Calu3 (cell line): ENCODE data around the gene SLC44A5. TPM values are rescaled to one million over a fixed set of nuclear protein-coding genes. Genes with fewer than 3 reads are reported as not detected.
"Not testable (repeated sequence)": the region's sequence is repeated elsewhere in the genome, so short reads cannot be mapped to it uniquely, and the experiment has no call there.

Experiments
- BruUV-seq: library from RNA; stranded (reverse); fragments of 400-500 nt; replicated peaks from 2 replicates; lab custom pipeline; 2021; lab: Mats Ljungman, UMichigan
- CTCF ChIA-PET: fragments of 300-600 bp; sonication (Branson Sonifier 250); formaldehyde crosslinking; loops from one replicate; lab custom pipeline; 2022; ENCODE audit warnings: antibody characterized with exemption; lab: Charles Lee
- DNase-seq: peaks from one replicate; pipeline ENCODE4 v3.0.0; 2022
- H3K27ac Mint-ChIP-seq: one replicate; pipeline ENCODE4 v1.8.0; 2022; ENCODE audit warnings: mixed read lengths; ENCODE audit not compliant: unreplicated experiment
- H3K27me3 Mint-ChIP-seq: one replicate; pipeline ENCODE4 v1.8.0; 2022; ENCODE audit warnings: mixed read lengths; ENCODE audit not compliant: unreplicated experiment
- H3K36me3 Mint-ChIP-seq: one replicate; pipeline ENCODE4 v1.8.0; 2022; ENCODE audit warnings: mild to moderate bottlenecking, moderate library complexity, mixed read lengths; ENCODE audit not compliant: insufficient read depth, unreplicated experiment
- H3K4me1 Mint-ChIP-seq: one replicate; pipeline ENCODE4 v1.8.0; 2022; ENCODE audit warnings: mild to moderate bottlenecking, low read depth, mixed read lengths; ENCODE audit not compliant: unreplicated experiment
- H3K4me3 Mint-ChIP-seq: one replicate; pipeline ENCODE4 v1.8.0; 2022; ENCODE audit warnings: mild to moderate bottlenecking, low read depth, moderate library complexity, mixed read lengths; ENCODE audit not compliant: unreplicated experiment
- H3K9me3 Mint-ChIP-seq: one replicate; pipeline ENCODE4 v1.8.0; 2022; ENCODE audit warnings: low read depth, mixed read lengths; ENCODE audit not compliant: unreplicated experiment
- CTCF ChIP-seq: fragments of 200-600 bp; IDR thresholded peaks from one replicate; pipeline ENCODE4 v1.8.0; 2022; ENCODE audit warnings: antibody characterized with exemption; ENCODE audit not compliant: unreplicated experiment
- intact Hi-C: fragments of 100-400 bp; cut with micrococcal nuclease; formaldehyde crosslinking; loops from one replicate; pipeline ENCODE4 v1.10.0; 2022; ENCODE audit not compliant: unreplicated experiment
- total RNA-seq: library from RNA; stranded (reverse); gene quantifications from 2 replicates; pipeline ENCODE4 v1.2.3, GENCODE V29; 2022

Gene SLC44A5
- total RNA-seq, 1 experiment from 2014 or later, result 5.8 TPM

GRCh38 chr1:75602486-75602885 lies 8.4 kb downstream of the SLC44A5 start:
- H3K9me3 Mint-ChIP-seq, result peaks cover 4% of the 10 kb centered on the region
- H3K27ac Mint-ChIP-seq, result no peak overlapping the region
- H3K36me3 Mint-ChIP-seq, result no peaks in the 10 kb centered on the region
- no peaks in the 10 kb centered on the region for H3K27me3 Mint-ChIP-seq
- CTCF ChIA-PET, result no interaction called here
- no TSS peak for BruUV-seq
- DNase-seq, result no peak
- intact Hi-C loops, result no loop called here
- H3K4me3 Mint-ChIP-seq, result no peak overlapping the region
- no peak for TF ChIP-seq CTCF
- peaks cover 8% of the 10 kb centered on the region for H3K4me1 Mint-ChIP-seq

- no peak for TF ChIP-seq CTCF
- intact Hi-C loops, result no loop called here
- no TSS peak for BruUV-seq
- Mint-ChIP-seq H3K9me3 (no peaks in the 10 kb centered on the region), H3K36me3 (no peaks in the 10 kb centered on the region), H3K4me1 (no peaks in the 10 kb centered on the region), H3K27me3 (no peaks in the 10 kb centered on the region), H3K4me3 (no peak overlapping the region), H3K27ac (no peak overlapping the region)
- no peak for DNase-seq
- CTCF ChIA-PET, result no interaction called here
These were observed 10.1 kb downstream of the SLC44A5 start for GRCh38 chr1:75600781-75601180.

GRCh38 chr1:75594327-75594726 lies 16.6 kb downstream of the SLC44A5 start:
- no peak for TF ChIP-seq CTCF
- no TSS peak for BruUV-seq
- H3K9me3 Mint-ChIP-seq, result no peaks in the 10 kb centered on the region
- intact Hi-C loops, result no loop called here
- H3K27me3 Mint-ChIP-seq, result no peaks in the 10 kb centered on the region
- DNase-seq, result no peak
- CTCF ChIA-PET, result interaction anchor here (1.6 kb wide), 1 partner anchor 10 kb away, joined by 3 read pairs; no protein-coding TSS in a partner anchor
- H3K36me3 Mint-ChIP-seq, result no peaks in the 10 kb centered on the region
- H3K4me3 Mint-ChIP-seq, result no peak overlapping the region
- H3K4me1 Mint-ChIP-seq, result no peaks in the 10 kb centered on the region
- no peak overlapping the region for H3K27ac Mint-ChIP-seq

GRCh38 chr1:75593457-75593856 lies 17.5 kb downstream of the SLC44A5 start:
- DNase-seq, H3K9me3 Mint-ChIP-seq, H3K27me3 Mint-ChIP-seq, H3K36me3 Mint-ChIP-seq, CTCF ChIA-PET, BruUV-seq, intact Hi-C loops, H3K27ac Mint-ChIP-seq, H3K4me3 Mint-ChIP-seq, H3K4me1 Mint-ChIP-seq: not testable (repeated sequence)

GRCh38 chr1:75589637-75590036 lies 21.3 kb downstream of the SLC44A5 start:
- no peak for TF ChIP-seq CTCF
- no peak for DNase-seq
- no peak overlapping the region for H3K27ac Mint-ChIP-seq
- H3K4me1 Mint-ChIP-seq, result no peaks in the 10 kb centered on the region
- H3K27me3 Mint-ChIP-seq, result no peaks in the 10 kb centered on the region
- no peaks in the 10 kb centered on the region for H3K9me3 Mint-ChIP-seq
- BruUV-seq, result no TSS peak
- no peak overlapping the region for H3K4me3 Mint-ChIP-seq
- CTCF ChIA-PET, result interaction anchor here (0.8 kb wide), 1 partner anchor 12 kb away, joined by 3 read pairs; no protein-coding TSS in a partner anchor
- intact Hi-C loops, result no loop called here
- no peaks in the 10 kb centered on the region for H3K36me3 Mint-ChIP-seq
